ENCODE results near the gene DENND6B.

DNA sequence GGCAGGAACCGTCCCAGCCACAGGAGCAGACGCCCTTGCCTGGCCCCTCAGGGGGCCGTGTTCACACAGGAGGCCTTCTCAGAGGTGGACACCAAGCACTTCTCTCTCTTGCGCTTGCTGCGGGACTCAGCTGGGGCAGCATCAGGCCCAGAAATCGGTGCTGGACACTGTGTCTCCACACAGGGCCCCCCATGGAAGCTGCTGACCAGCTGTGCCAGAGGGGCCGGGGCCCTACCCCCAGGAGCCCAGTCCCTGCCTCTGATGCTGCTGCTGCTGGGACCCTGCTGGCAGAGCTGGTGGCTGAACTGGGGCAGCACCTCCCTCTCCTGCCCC, 23.3 kb downstream of the DENND6B start:
- TF ChIP-seq, protein P1, sequence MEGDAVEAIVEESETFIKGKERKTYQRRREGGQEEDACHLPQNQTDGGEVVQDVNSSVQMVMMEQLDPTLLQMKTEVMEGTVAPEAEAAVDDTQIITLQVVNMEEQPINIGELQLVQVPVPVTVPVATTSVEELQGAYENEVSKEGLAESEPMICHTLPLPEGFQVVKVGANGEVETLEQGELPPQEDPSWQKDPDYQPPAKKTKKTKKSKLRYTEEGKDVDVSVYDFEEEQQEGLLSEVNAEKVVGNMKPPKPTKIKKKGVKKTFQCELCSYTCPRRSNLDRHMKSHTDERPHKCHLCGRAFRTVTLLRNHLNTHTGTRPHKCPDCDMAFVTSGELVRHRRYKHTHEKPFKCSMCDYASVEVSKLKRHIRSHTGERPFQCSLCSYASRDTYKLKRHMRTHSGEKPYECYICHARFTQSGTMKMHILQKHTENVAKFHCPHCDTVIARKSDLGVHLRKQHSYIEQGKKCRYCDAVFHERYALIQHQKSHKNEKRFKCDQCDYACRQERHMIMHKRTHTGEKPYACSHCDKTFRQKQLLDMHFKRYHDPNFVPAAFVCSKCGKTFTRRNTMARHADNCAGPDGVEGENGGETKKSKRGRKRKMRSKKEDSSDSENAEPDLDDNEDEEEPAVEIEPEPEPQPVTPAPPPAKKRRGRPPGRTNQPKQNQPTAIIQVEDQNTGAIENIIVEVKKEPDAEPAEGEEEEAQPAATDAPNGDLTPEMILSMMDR (IDR thresholded peaks at IDR 0.05): no peak
- TF ChIP-seq POLR2A (IDR thresholded peaks at IDR 0.05): no peak
